Spleen (tissue), 11 donors: ENCODE measurements around the gene NSL1. TPM values are rescaled to one million over a fixed set of nuclear protein-coding genes. Genes with fewer than 3 reads are reported as not detected.

Experiments used
- DNase-seq: peaks from one replicate; pipeline ENCODE4 v3.0.0-alpha.2; 2020
- H3K27ac ChIP-seq, 8 donors: fragments of 200-600 bp; sonication (generic) in 7 of 8; 1 replicate in 4 of 8; 2 replicates in 4 of 8; pipeline versions ENCODE4 v1.5.0 to v1.8.0; 2016 to 2021; ENCODE audit warnings: inconsistent platforms in 4 of 8, mild to moderate bottlenecking in 4 of 8, moderate library complexity in 1 of 8
- H3K27me3 ChIP-seq, 7 donors: fragments of 200-600 bp; sonication (generic) in 6 of 7; replicated peaks in 1 of 7; 1 replicate in 4 of 7; 2 replicates in 3 of 7; pipeline versions ENCODE4 v1.5.0 to v1.8.0; 2016 to 2021; ENCODE audit warnings: inconsistent platforms in 3 of 7, mild to moderate bottlenecking in 1 of 7
- H3K36me3 ChIP-seq, 6 donors: fragments of 200-600 bp; sonication (generic) in 5 of 6; 1 replicate in 4 of 6; 2 replicates in 2 of 6; pipeline versions ENCODE4 v1.5.0 to v1.8.0; 2016 to 2021; ENCODE audit warnings: inconsistent platforms in 2 of 6
- H3K4me1 ChIP-seq, 6 donors: fragments of 200-600 bp; sonication (generic) in 5 of 6; 1 replicate in 3 of 6; 2 replicates in 3 of 6; pipeline versions ENCODE4 v1.5.0 to v1.8.0; 2016 to 2021; ENCODE audit warnings: inconsistent platforms in 3 of 6
- H3K4me3 ChIP-seq, 8 donors: fragments of 200-600 bp; sonication (generic) in 7 of 8; 1 replicate in 4 of 8; 2 replicates in 4 of 8; pipeline versions ENCODE4 v1.5.0 to v1.8.0; 2016 to 2021; ENCODE audit warnings: inconsistent platforms in 4 of 8, mild to moderate bottlenecking in 4 of 8, moderate library complexity in 2 of 8
- H3K9me3 ChIP-seq, 8 donors: fragments of 200-600 bp; sonication (generic) in 7 of 8; 1 replicate in 4 of 8; 2 replicates in 4 of 8; pipeline versions ENCODE4 v1.5.0 to v1.8.0; 2016 to 2021; ENCODE audit warnings: inconsistent platforms in 4 of 8
- POLR2A ChIP-seq, 3 donors: fragments of 450-650 bp; IDR thresholded peaks; one replicate each; pipeline ENCODE4 v1.5.1; 2017; ENCODE audit warnings: antibody characterized with exemption in 3 of 3, mild to moderate bottlenecking in 1 of 3
- POLR2AphosphoS5 ChIP-seq, 3 donors: sonication (generic); formaldehyde crosslinking; IDR thresholded peaks; one replicate each; pipeline ENCODE4 v1.5.1; 2017; ENCODE audit warnings: antibody characterized with exemption in 3 of 3
- WGBS, 5 donors: extraction: QIAGEN DNeasy Blood & Tissue Kit in 3 of 5; methylation state at CpG; one replicate each; pipeline versions ENCODE4 v1.1.5 to v1.1.7; 2013 to 2018; 5-methylcytosine and 5-hydroxymethylcytosine counted together
- intact Hi-C: fragments of 100-400 bp; cut with DNase I; formaldehyde crosslinking; loops from one replicate; pipeline ENCODE4 v1.15.0; 2023; ENCODE audit warnings: low total_unique reads
- polyA plus RNA-seq, 3 donors: library from polyadenylated mRNA; stranded (reverse); fragments of 200-250 nt; gene quantifications; one replicate each; pipeline ENCODE4 v1.2.1, GENCODE V29; 2013
- total RNA-seq, 7 donors: library from RNA; depleted of rRNA in 3 of 7; stranded (reverse); fragments of >200 nt in 3 of 7; fragmentation: NEBNext Ultra II Directional in 4 of 7; extraction: Animal tissue kit (Norgen Biotek cat#: 25700) in 4 of 7; gene quantifications; one replicate each; pipeline versions ENCODE4 v1.1.0 to v1.2.1, GENCODE V29; 2016 to 2021
- TF ChIP-seq, protein P1 (sequence below), 11 experiments: fragments of 200-600 bp in 7 of 11; fragments of 450-650 bp in 4 of 11; sonication (generic) in 4 of 11; IDR thresholded peaks in 8 of 11; conservative IDR thresholded peaks in 3 of 11; 1 replicate in 7 of 11; 2 replicates in 4 of 11; pipeline versions ENCODE4 v1.4.0 to v1.8.0; 2016 to 2021; ENCODE audit warnings: antibody characterized with exemption in 11 of 11, inconsistent platforms in 4 of 11, mild to moderate bottlenecking in 1 of 11
- donor health status: healthy with polysubstance abuse.
- donor health status: DM: no; HTN: no; CAD: no; lungs with moderate emphysema.
- donor health status: DM: no; HTN: no; CAD: no.
- donor health status: Bipolar disorder and iron deficiency.
- donor health status: healthy.
- donor health status: DM: no; HTN: no; CAD: no.
- donor health status: DM: yes; HTN: yes; CAD: no.

The NSL1 gene
- total and polyA plus RNA-seq, 10 donors = 16.4 to 92.3 (median 38.2) TPM

DNA sequence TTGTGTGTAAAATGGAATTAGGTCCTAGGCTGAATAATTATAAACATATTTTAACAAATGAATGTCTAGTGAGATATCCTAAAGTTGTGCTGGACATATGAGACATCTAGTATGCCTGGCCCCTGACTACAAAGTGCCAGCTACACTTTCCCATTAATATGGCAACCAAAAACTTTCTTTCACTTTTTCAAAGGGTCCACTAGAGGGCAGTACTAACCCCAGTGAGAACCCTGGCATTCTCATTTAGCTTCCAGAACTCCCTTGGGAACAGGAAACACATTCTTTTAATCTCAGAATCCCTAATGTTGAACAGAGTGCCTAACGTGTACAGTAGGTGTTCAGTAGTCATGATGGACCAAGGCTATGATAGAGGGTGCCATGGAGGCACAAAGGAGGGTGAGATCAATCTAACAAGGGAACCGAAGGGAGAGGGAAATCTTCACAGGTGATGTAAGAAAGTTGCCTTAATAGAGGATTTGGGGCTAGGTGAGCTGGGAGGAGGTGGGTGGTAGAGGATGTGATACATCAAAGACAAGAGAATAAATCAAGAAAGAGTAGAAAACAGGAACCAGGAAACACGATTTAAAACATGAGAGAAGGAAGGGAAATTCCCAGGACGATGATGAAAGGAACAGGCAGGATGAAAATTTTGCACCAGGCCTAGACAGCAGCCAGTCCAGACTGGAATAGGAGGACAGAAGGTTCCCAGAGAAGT is 41.6 kb downstream of the NSL1 start:
- peaks cover 33 to 58% (median 51%) of the 10 kb centered on the region in 6 donors for H3K4me1 ChIP-seq
- H3K4me3 ChIP-seq = no peak overlapping the region
- no peak for DNase-seq
- H3K36me3 ChIP-seq = no peaks in the 10 kb centered on the region
- H3K27ac ChIP-seq = peak overlapping the region in 6 of 8 donors; percentile 10 to 86 (median 40)
- no peaks in the 10 kb centered on the region for H3K27me3 ChIP-seq
- WGBS, 5 donors = 27 to 37% (median 32%) methylated on average over 4 of the region's 4 CpGs
- H3K9me3 ChIP-seq = no peaks in the 10 kb centered on the region
- intact Hi-C loops = no loop called here
- no peak for TF ChIP-seq POLR2AphosphoS5 (IDR thresholded peaks at IDR 0.05)
- TF ChIP-seq, protein P1, sequence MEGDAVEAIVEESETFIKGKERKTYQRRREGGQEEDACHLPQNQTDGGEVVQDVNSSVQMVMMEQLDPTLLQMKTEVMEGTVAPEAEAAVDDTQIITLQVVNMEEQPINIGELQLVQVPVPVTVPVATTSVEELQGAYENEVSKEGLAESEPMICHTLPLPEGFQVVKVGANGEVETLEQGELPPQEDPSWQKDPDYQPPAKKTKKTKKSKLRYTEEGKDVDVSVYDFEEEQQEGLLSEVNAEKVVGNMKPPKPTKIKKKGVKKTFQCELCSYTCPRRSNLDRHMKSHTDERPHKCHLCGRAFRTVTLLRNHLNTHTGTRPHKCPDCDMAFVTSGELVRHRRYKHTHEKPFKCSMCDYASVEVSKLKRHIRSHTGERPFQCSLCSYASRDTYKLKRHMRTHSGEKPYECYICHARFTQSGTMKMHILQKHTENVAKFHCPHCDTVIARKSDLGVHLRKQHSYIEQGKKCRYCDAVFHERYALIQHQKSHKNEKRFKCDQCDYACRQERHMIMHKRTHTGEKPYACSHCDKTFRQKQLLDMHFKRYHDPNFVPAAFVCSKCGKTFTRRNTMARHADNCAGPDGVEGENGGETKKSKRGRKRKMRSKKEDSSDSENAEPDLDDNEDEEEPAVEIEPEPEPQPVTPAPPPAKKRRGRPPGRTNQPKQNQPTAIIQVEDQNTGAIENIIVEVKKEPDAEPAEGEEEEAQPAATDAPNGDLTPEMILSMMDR (IDR thresholded peaks at IDR 0.05 in 8 of 11, conservative IDR thresholded peaks at IDR 0.05 in 3 of 11) = peak; percentile 16 to 76 (median 55)
- TF ChIP-seq POLR2A (IDR thresholded peaks at IDR 0.05) = no peak

DNA sequence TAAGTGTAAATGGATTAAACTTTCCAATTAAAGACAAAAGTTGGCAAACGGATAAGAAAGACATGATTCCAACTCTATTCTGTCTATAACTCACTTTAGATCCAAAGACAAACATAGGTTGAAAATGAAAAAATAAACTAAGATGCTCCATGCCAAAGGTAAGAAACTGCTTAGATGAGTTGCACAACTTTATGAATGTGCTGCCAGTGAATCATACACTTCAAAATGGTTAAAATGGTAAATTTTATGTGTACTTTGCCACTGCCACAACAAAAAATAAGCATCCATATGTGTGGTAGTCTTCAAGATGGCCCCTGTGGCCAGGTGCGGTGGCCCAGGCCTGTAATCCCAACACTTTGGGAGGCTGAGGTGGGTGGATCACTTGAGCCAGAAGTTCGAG is 45.0 kb downstream of the NSL1 start:
- no peak overlapping the region for H3K27ac ChIP-seq
- TF ChIP-seq POLR2AphosphoS5 (IDR thresholded peaks at IDR 0.05) = no peak
- TF ChIP-seq, protein P1 (IDR thresholded peaks at IDR 0.05 in 8 of 11, conservative IDR thresholded peaks at IDR 0.05 in 3 of 11) = no peak
- TF ChIP-seq POLR2A (IDR thresholded peaks at IDR 0.05) = no peak
- DNase-seq = no peak
- no peak overlapping the region for H3K4me3 ChIP-seq
- H3K9me3 ChIP-seq = peaks cover 0 to 3% (median 0%) of the 10 kb centered on the region in 8 donors
- peaks cover 0 to 10% (median 0%) of the 10 kb centered on the region in 6 donors for H3K36me3 ChIP-seq
- peaks cover 10 to 23% (median 17%) of the 10 kb centered on the region in 6 donors for H3K4me1 ChIP-seq
- H3K27me3 ChIP-seq = no peaks in the 10 kb centered on the region
- intact Hi-C loops = no loop called here
- 95 to 99% (median 99%) methylated on average over 3 of the region's 3 CpGs for WGBS, 5 donors

DNA sequence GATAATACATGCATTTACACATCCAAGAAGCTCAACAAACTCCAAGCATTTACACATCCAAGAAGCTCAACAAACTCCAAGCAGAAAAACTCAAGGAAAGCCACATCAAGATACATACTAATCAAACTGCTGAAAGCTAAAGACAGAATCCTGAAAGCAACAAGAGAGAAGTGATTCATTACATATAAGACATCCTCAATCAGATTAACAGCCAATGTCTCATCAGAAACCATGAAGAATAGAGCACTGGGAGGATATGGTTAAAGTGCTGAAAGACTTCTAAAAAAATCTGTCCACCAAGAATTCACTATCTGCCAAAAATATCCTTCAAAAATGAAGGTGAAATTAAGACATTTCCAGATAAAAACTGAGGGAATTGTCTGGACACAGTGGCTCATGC is 46.3 kb downstream of the NSL1 start:
- intact Hi-C loops = no loop called here
- no peak for DNase-seq
- no peak overlapping the region for H3K4me3 ChIP-seq
- H3K4me1 ChIP-seq = peaks cover 9 to 11% (median 10%) of the 10 kb centered on the region in 6 donors
- H3K9me3 ChIP-seq = peaks cover 0 to 5% (median 0%) of the 10 kb centered on the region in 8 donors
- H3K36me3 ChIP-seq = peaks cover 0 to 17% (median 0%) of the 10 kb centered on the region in 6 donors
- no peaks in the 10 kb centered on the region for H3K27me3 ChIP-seq
- H3K27ac ChIP-seq = no peak overlapping the region
- TF ChIP-seq, protein P1 (IDR thresholded peaks at IDR 0.05 in 8 of 11, conservative IDR thresholded peaks at IDR 0.05 in 3 of 11) = no peak
- TF ChIP-seq POLR2A (IDR thresholded peaks at IDR 0.05) (no peak), POLR2AphosphoS5 (IDR thresholded peaks at IDR 0.05) (no peak)

DNA sequence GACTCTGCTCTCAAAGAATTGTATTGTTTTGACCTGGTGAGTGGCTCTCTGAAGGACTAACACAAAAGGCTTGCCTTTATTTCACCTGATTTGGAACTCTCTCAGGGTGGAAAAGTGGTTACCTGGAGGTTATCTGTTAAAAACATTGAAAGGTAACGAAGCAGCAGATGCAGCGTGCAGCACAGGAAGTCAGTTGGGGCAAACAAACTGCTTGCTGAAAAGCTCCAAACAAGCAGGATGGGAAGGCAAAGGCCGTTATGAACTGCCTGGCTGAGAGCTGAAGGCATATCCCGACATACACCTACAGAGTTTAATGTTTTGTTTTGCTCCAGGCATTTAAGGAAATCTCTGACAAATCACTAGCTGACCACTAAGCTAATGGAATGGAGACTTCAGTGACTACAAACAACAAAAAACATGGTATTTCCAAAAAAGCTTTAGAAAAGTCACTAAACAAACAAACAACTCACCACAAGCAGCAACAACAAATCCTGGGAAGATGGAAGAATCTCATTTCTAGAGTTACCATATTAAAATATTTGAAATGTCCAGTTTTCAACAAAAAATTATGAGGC is 47.6 kb downstream of the NSL1 start:
- 68 to 85% (median 83%) methylated on average over 4 of the region's 4 CpGs for WGBS, 5 donors
- intact Hi-C loops = no loop called here
- peaks cover 0 to 21% (median 0%) of the 10 kb centered on the region in 6 donors for H3K36me3 ChIP-seq
- no peak overlapping the region for H3K27ac ChIP-seq
- H3K27me3 ChIP-seq = no peaks in the 10 kb centered on the region
- no peak overlapping the region for H3K4me3 ChIP-seq
- no peak for DNase-seq
- TF ChIP-seq POLR2AphosphoS5 (IDR thresholded peaks at IDR 0.05) (no peak), POLR2A (IDR thresholded peaks at IDR 0.05) (no peak)
- TF ChIP-seq, protein P1 (IDR thresholded peaks at IDR 0.05 in 8 of 11, conservative IDR thresholded peaks at IDR 0.05 in 3 of 11) = no peak
- H3K4me1 ChIP-seq = no peaks in the 10 kb centered on the region
- H3K9me3 ChIP-seq = peaks cover 0 to 5% (median 0%) of the 10 kb centered on the region in 8 donors
